Mucosa of gallbladder (tissue), 1 donor: ENCODE data around the gene SH3GLB2. TPM values are rescaled to one million over a fixed set of nuclear protein-coding genes. Genes with fewer than 3 reads are reported as not detected.
"Not testable (repeated sequence)": the region's sequence is repeated elsewhere in the genome, so short reads cannot be mapped to it uniquely, and the experiment has no call there.

ENCODE experiments used
- DNase-seq: peaks from one replicate; pipeline ENCODE4 v3.0.0-alpha.2; 2020; ENCODE audit warnings: low spot score
- total RNA-seq: library from RNA; stranded (reverse); gene quantifications from one replicate; pipeline ENCODE4 v1.2.1, GENCODE V29; 2021
- donor health status: DM: no; HTN: no; CAD: no.

The SH3GLB2 gene
- total RNA-seq, 1 donor from 2014 or later: 186 TPM

DNA sequence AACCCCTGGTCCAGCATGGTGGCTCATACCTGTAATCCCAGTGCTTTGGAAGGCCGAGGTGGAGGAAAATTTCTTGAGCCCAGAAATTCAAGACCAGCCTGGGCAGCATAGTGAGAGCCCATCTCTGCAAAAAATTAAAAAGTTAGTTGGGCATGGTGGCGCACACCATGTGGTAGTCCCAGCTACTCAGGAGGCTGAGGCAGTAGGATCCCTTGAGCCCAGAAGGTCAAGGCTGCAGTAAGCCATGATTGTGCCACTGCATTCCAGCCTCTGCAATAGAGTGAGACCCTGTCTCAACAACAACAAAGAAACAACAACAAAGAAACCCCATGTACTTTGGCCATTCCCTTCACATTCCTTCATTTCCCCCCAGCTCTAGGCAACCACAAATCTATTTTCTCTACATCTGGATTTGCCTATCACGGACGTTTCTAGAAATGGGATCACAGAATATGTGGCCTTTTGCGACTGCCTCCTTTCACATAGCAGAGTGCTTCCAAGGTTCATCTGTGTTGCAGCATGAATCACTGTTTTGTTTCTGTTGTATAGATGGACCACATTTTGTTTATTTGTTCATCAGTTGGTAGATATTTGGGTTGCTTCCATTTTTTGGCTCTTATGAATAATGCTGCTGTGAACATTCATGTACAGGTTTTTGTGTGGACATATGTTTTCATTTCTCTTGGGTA lies 26.2 kb upstream of the SH3GLB2 start:
- no peak for DNase-seq

DNA sequence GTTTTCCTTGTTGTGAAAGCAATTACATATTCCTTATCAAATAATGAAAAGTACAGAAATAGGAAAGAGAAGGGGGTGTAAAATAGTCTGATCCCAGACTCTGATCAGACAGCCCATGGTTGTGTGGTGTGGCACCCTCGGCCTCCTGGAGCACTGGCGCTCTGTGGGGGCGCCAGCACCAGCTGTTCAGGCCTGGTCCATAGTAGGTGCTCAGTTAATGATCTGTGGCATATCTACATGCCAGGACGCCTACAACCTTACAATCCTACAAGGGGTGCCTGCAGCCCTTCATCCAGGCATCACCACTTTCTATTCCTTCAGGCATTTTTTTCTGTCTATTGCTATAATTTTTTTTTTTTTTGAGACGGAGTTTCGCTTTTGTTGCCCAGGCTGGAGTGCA lies 24.9 kb upstream of the SH3GLB2 start:
- DNase-seq: no peak

DNA sequence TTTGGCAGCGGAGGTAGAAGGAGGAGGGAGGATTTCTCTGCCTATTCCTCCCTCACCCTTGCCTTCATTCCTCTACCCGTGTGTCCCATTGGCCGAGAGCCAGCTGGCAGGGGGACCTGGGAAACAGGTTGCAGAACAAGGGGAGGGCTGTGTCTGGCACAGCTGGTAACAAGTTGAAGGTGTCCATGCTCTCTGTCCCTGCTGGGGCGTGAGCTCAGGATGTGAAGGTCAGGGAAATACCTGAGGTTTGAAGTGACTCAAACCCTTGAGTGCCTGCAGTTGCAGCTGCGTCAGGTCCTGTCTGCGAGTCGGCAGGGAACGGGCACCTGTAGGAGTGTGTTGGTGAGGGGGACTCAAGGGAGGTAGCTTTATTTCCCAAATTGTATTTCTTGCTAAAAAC lies 24.5 kb upstream of the SH3GLB2 start:
- DNase-seq: peak; percentile 94

DNA sequence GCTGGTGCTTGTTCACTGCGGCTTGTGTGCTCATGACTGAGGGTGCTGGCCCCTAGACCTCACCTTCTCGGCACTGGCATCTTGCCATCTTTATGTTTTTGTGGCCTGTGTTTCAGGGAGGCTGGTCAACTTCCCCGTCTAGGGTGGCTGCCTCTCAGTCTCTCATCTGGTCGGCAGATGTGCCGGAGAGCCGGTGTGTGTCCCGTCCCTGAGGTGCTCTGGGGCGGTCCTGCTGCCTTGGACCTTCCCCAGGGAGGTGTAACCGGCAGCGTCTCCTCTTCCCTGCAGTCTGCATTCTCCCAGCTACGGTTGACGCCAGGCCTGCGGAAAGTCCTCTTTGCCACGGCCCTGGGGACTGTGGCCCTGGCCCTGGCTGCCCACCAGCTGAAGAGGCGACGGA lies 13.9 kb upstream of the SH3GLB2 start:
- no peak for DNase-seq

DNA sequence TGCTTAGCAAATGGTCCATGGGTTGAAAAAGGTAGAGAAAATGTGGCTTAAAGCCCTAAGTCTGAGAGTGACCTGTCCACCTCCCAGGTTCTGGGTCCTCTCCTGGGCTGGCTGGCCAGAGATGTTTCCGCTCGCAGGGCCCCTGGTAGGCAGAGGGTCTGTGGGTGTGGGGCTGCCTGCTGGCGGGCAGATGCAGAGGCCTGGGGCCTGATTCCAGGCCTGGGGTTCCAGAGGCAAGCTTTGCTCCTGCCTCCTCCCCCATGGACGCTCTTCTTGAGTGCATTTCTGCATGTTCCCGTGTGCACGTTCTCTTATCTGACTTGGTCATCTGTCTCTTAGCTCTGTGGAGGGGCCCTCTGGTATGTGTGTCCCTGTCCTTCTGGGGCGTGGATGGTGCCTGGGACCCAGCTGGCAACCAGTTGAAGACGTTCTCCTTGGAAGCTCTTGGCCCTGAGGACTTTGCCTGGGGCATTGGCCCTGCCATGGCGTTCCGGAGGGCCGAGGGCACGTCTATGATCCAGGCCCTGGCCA lies 12.0 kb upstream of the SH3GLB2 start:
- DNase-seq: no peak

DNA sequence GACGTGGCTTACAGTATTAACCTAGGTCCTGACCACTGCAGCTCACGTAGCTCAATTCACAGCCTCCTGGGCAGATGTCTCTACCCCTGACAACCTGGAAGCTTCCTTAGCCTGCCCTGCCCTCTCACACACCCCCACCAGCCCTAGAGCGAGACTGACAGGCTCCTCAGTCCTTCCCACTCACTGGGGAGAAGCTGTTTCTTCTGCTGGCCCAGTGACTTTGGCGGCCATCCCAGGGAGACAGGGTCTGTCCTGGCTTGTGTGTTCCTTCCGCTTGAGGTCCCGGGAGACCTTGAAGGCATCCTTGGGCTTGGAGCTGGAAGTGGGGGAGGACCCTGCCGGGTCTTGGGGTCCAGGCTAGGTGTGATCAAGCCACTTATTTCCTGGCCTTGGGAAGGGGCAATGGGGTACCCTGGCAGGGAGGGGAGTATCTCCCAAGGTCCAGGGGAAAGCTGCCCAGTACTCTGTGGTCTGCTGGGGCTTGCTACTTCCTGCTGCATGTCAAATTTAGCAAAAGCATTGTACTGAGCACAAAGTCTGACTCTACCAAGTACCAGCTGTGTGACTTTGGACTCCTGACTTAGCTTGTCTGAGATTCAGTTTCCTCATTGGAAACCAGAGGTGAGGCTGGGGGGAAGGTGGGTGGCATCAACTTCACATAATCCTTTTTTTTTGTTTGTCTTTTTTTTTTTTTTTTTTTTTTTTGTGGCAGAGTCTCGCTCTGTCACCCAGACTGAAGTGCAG lies 10.2 kb upstream of the SH3GLB2 start:
- DNase-seq: peak; percentile 18

DNA sequence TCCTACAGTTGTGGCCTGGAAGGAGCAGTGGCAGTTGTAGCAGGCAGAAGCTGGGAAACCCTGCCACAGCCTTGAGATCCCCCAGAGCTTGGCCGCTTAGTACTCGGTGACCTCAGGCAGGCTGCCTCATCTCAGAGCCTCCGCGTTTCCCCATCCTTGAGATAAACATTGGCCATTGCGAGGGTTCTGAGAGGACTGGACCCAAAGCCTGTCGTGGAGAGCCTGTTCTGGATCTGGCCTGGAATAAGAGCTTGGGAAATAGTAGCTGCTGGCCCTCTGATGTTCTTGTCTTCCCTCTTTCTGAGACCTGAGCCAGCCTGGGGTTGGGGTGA lies 9.6 kb upstream of the SH3GLB2 start:
- peak; percentile 51 for DNase-seq

DNA sequence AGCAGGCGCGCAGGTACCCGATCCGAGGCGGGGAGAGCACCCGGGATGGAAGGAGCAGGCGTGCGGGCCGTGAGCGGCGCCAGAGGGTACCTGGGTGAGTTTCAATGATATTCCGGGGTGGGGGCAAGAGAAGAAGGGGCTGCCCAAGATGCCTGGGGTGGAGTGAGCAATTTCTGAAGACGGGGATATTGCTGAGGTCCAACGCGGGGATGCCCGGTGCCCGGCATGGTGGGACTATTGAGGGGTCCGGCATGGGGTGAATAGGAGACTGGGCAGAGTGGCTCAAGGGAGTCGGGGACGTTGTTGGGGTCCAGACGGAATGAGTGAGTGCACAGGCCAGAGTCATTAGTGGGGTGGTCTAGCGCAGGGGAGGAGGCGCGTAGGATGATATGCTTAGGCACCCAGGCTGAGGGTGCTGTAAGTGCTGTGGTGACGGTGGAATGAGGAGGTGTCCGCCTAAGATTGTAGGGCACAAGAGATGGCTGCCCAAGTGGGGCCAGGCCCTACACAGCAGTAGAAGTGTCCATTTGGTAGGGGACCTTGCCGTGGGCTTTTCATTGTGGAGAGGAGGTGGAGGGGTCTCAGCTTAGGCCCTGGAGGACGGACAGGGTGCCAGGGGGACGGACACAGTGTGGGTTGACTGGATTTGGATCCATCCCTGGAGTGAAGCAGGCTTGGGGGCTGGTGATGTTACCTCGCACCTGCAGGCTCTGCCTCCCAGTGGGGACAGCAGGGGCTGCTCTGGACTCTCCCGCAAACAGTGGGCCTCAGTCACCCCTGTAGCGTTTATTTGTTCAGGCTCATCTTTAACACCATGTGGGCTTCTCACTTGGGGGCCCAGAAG lies 9.0 kb upstream of the SH3GLB2 start:
- no peak for DNase-seq

DNA sequence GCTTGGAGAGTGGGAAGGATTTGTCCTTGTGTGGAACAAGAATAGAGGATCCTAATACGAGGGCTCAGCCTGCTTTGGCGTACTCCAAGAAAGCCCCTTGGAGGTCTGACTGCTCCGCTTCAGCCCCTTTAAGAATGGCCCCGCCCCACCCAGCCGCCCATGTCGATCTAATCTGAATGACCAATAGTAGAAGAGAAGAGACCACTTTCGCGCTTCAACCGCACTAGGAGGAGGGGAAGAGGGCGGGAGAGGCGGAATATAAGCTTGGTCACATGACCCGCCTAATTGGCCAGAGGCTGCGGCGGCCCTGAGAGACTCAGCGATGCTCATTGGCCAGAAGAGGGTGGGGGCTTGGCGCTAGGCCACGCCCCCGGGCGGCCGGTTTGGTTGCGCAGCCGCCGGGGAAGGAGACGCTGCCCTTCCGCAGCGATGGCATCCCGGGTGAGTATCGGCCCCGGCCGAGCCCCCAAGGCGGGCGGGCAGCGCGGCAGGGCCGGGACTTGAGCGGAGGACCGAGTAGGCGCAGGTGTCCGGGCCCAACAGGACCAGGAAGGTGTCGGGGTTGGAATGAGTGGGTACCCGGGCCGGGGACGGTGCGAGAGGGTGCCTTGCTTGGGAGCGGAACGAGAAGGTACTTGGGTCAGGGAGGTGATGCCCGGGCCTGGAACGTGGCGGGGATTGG lies 8.3 kb upstream of the SH3GLB2 start, which contains the start of gene MIGA2:
Gene MIGA2 (plus strand): TSS at position 386 of the 682 bp plus-strand sequence. CDS start 3,969 bp downstream, outside the sequence.
- peak; percentile 99 for DNase-seq

DNA sequence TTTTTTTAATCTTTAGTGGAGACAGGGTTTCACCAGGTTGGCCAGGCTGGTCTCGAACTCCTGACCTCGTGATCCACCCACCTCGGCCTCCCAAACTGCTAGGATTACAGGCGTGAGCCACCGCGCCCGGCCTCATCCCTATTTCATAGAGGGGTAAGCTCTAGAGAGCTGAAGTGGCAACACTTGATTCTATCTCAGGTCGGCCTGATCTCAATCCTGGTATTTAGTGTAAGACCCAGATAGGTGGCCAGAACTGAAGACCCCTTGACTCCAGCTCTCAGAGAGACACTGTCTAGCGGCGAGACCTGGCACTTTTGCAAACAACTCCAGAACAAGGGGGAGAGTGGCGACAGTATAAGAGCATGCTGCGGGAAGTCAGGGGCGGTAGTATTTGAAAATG lies 7.7 kb upstream of the SH3GLB2 start:
- not testable (repeated sequence) for DNase-seq

DNA sequence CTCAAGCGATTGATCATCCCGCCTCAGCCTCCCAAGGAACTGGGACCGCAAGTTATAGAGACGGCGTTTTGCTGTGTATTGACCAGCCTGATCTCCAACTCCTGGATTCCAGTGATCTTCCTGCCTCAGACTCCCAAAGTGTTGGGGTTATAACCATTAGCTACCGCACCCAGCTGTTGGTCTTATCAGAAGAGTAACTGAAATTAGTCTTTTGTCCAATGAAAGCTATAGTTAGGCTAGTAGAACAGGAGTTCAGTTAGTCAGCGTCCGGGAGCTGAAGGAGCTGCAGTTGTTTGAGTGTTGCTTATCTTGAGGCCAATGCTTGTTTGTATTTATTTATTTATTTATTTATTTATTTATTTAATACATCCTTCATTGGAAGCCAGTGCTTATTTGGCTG lies 5.1 kb upstream of the SH3GLB2 start:
- no peak for DNase-seq

DNA sequence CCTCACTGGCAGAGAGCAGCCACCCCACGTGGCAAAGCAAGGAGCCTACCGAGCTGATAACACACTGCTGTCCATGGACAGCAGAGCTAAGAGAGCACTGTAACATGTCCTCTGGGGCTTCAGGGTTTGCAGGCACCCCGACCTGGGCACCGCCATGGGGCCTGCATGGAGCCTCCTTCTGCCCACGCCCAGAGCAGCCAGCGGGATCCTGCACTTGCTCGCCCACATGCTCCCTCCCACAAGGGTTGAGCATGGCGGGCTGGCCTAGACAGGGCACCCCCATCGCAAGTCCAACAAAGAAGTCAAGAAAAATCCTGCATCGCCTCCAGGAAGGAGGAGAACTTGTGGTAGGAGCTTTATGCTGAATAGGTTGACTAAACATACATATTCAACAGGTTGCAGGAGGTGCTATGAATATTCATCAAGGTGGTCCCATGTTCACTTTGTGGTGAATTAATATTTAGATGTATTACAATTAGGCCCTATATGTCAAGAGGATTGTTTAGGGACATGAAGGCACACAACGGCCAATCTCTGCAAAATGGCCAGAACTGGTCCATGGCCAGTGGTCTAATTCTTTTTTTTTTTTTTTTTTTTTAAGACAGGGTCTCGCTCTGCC lies 4.5 kb upstream of the SH3GLB2 start:
- DNase-seq: no peak

DNA sequence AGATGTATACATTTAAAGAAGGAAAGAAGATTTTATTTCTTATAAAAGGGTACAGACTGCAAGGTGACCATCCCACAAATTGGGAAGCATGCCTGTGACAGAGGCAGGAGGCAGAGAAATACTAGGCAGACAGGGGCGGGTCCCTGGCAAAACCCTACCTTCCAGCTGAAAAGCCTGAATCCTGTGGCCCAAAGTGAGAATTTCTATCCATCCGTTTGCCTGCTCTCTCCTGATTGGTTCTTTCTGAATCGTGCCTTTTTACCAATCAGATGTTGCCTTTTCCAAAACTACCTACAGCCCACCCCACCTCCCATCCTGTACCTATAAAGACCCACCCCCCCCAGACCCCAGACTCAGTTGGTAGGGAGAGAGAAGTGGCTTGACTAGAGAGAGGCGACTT lies 3.4 kb upstream of the SH3GLB2 start:
- DNase-seq: no peak

DNA sequence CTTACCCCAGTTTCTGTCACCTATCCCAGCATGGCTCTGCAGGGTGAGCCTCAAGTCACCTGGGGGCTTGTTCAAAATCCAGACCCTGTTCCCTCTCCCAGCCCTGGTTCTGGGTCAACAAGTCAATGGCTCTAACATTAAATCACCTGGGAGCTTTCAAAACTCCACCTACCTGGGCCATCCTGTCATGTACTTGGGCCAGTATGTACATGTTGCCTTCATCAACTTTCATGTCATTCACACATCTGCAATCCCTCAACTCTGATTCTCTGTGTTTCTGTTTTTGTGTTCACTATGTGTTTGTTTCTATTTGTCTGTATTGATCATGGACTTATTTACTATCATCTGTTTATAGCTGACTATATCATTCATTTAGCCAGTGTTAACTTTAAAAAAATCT lies 2.1 kb upstream of the SH3GLB2 start:
- DNase-seq: no peak

DNA sequence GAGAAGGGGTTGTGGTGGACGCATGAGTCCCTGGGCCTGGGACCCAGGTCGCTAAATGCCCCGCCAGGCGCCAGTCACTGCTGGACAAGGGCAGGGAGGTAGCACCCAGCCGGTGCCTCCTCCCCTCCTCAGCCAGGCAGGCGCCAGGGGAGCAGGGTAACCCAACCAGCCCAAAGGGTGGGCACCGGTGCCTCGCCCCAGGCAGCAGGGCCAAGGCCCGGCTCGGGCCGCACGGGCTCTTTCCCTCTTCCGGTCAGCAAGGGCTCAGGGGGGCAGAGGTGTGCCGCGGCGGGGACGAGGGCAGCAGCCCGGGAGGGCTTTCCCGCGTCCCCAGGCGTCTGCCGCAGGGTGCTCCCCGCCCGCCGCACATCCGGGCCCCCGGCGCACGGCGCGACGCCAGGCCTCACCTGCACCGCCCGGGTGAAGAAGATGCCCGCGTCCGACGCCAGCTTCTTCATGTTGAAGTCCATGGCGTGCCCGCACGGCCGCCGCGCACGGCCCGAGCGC lies 393 bp downstream of the SH3GLB2 start:
- DNase-seq: peak; percentile 16

DNA sequence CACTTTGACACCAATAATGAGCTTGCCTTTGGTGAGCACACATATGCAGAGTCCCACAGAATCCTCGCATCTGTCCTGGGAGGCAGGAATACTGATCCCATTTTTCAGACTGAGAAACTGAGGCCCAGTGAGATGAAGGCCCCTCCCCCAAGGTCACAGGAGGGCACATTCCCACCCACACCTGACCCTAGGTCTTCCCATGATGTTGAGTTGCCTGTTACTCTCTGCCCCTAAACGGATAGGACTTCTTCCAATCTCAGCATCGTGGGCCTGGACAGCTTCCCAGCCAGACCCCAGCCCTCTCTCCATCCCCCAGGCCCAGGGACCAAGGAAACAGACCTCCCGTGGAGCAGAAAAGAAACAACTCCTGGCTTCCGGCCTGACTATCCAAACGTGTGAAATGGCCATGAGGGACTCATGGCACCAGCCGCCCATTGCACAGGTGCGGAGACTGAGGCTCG lies 877 bp downstream of the SH3GLB2 start:
- no peak for DNase-seq

DNA sequence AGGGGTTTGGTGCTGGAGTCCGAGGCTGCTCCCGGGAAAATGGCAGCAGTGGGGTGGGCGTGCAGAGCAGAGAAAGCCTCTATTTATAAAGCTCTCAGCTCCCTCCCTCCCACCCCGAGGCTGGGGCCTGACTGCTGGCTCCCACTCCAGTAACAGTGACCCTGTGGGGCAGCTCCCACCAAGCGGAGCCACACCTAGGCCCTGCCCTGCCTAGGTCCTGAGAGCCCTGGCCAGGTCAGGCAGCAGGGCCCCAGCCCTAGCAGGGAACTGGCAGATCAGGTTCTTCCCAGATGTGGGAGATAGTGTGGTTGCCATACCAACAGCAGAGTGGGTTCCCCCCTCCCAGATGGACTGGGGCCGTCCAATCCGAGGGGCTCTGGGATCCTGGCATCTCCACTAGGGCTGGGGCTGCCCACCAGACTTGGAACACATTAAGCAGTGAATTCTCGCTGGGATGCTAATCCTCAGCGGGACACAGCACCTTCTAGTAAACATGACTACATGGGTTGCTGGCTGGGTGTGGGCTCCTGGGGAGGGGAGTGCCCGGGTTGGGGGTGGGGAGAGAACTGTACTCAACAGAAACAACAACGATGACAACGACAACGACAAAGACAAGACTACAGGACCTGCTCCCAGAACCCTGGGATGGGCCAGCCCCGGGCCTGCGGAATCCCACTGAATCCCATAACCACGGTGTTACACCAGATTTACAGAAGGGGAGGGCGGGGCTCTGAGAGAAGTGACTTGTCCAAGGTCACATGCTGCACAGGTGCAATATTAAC lies 1.5 kb downstream of the SH3GLB2 start:
- DNase-seq: peak; percentile 36

DNA sequence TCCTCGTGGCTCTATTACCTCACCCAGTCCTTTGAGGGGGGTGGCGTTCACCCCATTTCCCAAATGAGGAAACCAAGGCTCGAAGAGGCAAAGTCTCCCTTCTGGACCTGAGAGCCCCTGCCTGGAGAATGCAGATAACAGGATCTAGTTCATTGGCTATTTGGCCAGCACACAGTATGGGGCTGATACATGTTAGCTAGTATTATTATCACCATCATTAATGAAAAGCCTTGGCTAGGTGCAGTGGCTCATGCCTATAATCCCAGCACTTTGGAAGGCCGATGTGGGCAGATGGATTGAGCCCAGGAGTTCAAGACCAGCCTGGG lies 4.3 kb downstream of the SH3GLB2 start:
- DNase-seq: no peak

DNA sequence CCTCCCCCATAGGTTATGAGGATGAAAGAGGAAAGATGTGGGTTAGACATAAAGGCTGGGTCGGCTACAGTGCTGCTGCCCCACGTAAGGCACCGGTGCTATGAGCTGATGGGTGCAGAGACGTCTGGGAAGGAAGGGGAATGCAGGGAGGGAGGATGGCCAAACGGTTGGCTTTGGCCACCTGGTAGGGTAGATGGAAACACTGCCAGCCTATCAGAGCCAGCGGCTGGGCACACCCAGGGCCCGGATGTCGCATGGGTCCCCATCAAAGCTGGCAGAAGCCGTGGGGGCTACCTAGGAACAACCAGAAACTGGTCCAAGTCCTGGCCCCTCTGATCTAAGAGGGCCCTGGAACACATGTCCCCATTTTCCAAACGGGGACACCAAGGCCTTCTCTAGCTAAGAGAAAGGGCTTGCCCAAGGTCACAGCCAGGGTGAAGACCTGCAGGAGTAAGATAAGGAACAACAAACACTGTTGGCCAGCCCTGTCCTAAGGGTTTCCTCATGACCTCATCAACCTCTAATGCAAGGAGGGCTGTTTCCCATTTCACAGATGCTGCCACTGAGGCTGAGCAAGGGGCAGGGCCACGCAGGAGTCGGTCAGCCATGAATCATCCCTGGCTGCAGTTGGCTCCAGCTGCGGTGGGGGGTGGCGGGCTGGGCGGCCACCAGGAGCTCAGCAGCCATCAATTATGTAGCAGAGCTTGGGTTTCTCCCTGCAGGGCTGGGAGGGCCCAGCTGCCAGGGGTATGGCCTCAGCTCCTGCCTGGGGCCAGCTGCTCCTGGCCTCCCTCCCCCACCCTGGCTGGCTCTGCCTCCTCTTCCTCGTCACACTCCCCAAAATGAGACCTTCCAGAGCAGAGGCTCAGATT lies 4.9 kb downstream of the SH3GLB2 start:
- peak; percentile 21 for DNase-seq
